GM19467 (cell line): ENCODE measurements around the gene MYO16.
"Not testable (repeated sequence)": the region's sequence is repeated elsewhere in the genome, so short reads cannot be mapped to it uniquely, and the experiment has no call there.

Experiments used
- ATAC-seq: cut with Tn5 transposase; IDR thresholded peaks from one replicate; pipeline ENCODE4 v1.9.1; 2021; ENCODE audit warnings: mild to moderate bottlenecking, moderate library complexity; ENCODE audit not compliant: unreplicated experiment

Gene MYO16

DNA sequence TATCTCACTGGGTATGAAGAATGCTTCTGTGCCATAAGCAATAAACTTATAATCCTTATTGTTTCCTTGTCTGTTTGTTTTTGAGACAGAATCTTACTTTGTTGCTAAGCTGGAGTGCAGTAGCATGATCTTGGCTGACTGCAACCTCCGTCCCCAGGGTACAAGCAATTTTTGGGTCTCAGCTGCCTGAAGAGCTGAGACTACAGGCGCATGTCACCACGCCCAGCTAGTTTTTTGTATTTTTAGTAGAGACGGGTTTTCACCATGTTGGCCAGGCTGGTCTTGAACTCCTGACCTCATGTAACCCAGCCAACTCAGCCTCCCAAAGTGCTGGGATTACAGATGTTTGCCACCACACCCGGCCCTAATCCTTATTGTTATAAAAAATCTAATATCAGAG is 112.5 kb downstream of the MYO16 start:
- no peak for ATAC-seq

DNA sequence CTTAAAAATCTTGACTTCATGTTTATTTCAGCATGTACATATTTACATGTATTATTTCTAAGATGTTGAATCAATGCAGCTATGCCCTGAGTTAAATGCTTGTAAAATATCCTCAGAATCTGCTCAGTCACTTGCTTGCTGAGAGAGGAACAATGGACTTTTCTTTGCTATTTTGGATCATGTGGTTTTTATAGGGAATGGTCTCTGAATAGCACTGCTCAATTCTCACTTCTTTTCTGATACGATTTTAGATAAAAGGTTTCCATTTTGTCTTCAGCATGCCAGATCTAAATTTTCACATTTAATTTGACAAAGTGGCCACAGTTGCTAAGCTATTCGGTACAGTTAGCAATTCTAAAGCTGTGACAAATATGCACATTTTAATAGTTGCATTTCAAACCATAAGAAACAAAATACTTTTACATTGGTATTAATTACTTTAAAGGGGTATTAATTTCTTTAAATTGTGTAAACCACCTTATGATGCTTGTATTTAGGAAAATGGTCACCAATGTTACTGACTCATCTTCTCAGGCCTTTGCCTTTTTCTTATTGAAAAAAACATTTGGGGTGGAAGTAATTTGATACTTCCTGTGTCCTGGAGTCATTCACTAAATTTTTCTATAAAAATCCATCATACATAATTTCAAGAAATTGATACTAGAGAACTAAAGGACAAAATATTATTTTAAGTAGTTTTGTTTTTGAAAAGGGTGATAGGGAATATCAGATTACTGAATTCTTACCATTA is 113.5 kb downstream of the MYO16 start:
- no peak for ATAC-seq

DNA sequence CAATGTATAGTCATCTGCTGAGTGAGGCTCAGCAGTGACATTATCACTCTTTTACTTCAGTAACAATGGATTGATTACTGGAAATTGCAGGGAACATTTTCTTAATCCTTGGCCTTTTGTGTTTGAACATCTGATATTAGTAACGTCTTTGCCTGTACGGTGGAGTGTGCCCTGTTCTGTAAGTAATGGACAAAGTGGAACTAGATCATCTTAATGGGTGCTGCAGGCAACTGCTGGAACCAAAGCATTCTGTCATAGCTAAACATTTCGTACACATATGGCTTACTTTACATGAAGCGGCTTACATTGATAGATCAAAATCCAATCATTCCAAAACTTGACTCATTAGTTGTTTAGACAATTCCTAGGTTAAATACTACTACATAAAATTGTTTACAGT is 114.1 kb downstream of the MYO16 start:
- no peak for ATAC-seq

DNA sequence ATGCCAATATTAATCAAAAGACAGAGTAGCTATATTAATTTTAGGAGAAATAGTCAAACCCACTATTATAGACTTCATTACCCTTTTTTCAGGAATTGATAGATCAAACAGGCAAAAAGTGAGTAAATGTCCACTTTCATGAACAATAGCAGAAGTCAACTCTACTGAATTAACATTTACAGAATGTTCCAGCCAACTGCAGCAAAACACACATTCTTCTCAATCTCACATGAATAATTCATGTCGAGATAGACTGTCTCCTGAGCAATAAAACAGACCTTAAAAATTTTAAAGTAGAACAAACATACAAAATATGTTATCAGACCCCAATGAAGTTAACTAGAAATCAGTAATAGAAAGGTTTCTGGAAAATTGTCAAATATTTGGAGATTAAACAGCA is 118.4 kb downstream of the MYO16 start:
- ATAC-seq = no peak

DNA sequence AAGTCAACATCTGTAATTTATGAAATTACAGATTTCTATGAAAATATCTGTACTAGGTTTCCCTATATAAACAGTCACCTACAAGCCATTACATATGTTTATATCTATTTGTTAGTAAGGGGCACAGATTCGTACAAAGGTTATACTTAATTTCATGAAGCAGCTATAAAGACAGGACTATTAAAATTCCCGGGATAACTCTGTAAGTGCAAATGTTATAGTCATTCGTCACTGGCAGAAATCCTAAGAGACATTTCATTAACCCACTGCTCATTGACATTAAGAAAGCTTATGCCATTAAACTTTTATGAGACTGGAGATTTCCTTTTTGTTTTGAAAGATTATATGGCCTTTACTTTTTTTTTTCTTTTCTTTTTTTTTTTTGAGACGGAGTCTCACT is 122.9 kb downstream of the MYO16 start:
- ATAC-seq = no peak

DNA sequence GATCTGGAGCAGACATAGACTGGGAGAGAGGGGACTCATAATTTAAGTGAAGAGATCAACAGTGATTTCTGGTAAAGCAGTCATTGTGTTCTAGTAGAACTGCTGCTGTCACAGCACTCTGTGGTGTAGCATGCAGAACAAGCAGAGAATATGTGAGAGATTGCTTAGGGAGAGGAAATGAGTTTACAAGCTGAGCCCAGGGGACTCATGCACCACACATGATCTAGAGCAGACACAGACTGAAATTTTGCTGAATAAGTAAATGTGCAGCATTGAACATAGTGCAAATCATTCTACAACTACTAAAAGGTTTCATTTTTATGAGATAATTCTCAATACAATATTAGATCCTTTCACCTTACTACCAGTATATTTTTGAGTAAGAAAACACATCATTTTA is 125.7 kb downstream of the MYO16 start:
- ATAC-seq = no peak

DNA sequence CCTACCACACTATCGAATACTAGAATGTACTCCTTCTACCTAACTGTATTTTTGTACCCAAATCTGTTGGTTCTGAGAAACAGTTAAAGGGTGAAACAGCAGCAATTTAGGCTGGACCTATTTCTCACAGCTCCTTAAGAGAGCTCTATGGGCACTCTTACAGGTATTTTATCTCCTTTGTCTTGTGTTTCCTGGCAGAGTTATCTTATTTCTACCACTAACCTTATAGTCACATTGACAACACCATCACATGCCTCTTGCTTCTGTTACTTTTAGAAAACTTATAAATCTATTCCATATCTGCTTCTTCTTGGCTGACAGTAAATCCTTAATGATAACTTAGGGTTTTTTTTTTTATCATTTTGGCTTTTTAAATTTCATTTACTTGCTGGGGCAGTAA is 130.7 kb downstream of the MYO16 start:
- no peak for ATAC-seq

DNA sequence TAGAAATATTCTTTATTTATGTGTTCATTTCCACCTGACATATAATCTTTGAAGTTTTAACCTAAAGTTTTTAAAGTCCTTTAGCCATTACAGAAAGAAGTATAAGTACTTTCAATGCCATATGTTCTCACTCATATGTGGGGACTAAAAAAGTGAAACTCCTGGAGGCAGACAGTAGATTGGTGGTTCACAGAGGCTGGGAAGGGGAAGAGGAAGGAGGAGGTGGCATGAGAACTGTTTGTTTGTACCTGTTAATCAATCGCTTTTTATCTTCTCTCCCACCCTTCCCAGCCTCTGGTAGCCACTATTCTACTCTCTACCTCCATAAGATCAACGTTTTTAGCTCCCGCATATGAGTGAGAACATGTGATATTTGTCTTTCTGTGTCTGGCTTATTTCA is 131.1 kb downstream of the MYO16 start:
- ATAC-seq = no peak

DNA sequence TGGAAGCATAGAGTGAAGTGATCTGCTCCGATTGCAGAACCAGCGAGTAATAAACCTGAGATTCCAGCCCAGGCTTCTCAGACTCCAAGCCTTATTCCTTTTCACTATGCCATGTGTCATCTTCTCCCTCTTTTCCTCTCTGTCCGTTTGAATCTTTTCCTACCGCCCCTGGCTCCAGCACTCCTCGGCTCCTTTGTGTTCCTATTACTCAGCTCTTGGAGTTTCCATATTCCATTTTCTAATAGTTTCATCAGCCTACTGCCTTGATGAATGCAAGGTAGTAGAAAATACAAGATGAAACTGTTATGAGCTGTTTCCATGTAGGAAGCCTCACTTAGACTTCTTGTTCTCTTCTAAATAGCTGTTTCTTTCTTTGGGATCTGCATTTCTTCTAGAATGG is 138.6 kb downstream of the MYO16 start:
- no peak for ATAC-seq

DNA sequence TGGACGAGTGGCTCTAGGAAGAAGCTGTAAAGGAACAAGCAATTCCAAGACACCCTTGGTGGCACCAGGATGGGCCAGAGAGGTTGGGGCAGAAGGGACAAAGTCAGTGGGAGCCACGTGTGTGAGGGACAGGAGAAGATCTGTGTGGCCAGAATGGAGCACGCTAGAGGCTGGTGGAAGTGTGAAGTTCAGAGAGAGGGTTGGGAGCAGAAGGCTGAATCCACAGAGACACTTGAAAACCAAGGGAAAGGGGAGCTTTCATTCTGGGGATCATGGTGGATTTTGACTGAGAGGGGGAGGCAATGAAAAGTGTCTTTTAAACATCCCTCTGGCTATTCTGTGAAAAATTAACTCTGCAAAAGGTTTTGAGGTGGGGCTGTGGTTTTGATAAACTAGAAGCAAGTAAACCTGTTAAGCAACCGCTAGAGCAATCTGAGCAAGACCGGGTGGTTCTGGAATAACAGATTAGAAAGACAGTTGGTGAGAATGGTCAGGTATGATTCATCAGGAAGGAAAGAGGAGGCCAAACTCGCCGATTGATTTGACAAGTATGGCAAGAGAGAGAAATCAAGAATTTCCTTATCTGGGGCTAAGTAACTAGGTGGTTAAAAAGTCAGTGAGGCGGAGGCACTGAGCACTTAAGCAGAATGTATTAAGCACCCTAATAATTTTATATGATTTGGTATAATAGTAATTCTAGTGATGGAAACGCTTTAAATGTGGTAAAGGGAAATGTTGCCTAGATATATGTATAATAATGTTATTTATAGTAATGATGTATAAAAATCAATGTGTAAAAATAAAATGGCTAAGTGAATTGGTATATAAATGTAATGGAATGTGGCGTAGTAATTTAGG is 140.0 kb downstream of the MYO16 start:
- no peak for ATAC-seq

DNA sequence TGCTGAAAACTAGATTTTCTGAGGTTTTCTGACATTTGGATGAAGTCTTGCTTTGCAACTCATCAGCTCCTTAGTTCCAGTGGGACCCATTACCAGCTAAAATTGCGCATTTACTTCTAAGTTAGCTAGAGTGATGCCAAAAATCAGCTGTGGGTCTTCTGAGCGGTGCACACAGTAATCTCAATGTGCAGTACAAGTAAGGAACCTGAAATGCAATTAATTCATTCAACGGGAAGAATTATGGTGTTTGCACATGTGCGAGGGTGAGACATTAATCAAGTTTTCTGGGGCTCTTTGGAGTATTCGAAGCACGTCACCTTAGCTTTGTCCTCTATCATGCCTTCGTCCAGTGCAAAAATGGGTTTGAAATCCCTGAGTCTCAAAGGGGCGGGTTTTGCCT is 146.2 kb downstream of the MYO16 start:
- ATAC-seq = no peak

DNA sequence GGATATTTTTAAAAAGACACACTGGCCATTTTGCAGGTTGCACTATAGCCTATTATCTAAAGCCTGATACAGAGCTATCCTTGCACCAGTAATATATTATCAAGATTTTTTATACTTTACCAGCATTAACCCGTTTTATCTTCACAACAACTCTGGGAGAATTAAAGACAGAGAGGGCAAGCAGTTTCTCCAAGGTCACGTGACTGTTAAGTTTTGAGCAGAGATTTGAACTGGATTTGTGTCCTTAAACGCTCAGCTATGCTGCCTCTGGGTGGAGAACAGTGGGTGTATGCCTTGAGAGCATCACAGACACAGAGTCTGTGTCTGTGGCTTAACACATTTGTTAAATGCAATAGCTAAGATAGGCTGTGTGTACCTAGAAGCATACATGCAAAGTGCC is 147.2 kb downstream of the MYO16 start:
- no peak for ATAC-seq

DNA sequence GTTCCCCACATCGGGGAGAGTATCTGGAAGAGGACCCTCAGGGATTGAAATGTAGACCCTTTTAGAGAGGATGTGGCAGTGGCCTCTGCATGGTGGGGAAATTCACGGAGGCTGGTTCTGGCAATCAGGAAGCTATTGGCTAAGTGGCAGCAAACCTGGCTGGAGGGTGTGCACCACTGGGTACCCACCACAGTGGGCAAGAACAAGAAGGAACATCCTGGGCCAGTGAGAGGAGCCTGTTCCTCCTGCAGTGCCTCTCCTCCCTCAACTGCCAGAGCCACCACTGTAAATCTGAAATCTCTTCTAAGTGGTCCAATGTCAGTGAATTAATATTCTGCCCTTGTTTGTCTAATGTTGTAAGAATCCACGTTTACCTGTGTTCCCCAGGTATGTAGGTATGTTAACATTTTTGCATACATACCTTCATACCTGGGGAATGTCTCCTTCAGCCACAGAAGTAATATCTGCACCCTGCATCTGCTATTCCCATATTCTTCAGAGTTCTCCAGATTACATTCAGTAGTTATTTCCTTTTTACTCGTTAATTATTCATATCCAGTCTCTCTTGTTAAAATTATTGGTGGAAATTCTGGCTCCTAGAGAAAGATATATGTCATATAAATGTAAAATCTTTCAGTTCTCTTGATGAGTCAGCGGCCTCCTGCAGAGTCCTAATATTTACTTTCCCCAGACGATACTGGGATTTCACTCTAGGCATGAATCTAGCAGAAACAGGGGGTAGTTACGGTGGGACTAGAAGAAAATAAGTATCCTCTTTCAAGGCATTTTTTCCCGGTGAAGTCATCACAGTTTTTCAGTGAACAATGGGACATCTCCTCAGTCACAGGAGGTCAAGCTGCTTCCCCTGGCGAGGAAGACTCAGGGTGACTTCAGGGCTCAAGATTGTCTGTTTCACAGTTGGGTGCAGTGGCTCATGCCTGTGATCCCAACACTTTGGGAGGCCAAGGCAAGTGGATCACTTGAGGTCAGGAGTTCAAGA is 148.3 kb downstream of the MYO16 start:
- no peak for ATAC-seq

DNA sequence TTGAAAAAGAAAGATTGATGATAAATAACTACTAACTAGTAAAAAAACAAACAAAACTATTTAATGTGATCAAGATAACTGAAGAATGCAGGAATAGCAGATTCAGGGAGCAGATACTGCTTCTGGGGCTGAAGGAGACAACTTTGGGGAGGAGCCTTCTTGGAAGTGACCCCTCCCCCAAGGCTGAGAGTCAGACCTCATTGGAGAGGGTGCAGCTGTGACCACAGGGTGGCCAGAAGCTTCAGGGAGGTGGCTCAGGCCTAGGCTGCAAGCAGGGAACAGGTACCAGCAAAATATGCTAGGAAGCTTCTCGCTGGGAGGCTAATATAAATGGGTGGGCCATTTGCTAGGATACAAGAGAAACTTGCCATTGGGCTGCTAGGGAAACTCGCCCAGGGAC is 149.9 kb downstream of the MYO16 start:
- no peak for ATAC-seq

DNA sequence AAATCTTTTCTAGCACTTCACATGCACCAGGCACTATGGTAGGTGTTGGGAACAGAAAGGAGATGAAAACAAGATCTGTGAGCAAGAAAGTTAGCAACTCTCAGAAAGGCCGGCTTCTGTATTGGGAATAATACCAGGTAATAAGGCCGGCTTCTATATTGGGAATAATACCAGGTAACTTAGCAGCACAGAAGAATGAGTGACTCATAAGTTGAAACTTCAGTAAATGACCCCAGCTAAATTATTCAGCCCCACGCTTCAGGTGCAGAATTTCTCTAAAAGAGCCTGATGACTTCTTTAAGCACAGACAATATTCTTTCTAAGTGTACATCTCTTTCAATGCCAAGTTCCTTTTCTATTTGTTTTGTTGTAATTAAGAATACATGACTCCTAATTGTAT is 151.3 kb downstream of the MYO16 start:
- no peak for ATAC-seq

DNA sequence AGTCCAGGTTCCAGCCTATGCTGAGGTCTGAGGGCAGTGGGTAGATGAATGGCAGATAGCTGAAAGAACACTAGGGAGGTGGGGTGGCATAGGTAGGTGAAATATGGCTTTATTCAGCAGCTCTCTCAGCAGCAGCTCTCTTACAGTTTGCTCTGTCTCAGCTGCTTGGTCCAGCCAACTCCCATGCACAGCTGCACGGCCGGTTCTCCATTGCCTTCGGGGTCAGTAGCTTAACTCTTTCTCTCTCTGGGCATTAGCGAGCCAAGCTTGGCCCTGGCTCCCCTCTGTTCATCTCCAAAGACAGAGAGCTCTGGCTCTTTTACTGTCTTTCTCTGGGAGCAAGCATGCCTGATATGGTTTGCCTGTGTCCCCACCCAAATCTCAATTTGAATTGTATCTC is 151.9 kb downstream of the MYO16 start:
- ATAC-seq = no peak

DNA sequence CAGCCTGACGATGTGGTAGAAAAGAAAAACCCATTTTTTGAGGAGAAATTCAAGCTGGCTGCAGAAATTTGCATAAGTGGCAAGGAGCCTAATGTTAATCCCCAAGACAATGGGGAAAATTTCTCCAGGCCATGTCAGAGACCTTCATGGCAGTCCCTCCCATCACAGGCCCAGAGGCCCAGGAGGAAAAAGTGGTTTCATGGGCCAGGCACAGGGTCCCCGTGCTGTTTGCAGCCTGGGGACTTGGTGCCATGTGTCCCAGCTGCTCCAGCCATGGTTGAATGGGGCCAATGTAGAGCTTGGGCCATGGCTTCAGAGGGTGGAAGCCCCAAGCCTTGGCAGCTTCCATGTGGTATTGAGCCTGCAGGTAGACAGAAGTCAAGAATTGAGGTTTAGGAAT is 153.1 kb downstream of the MYO16 start:
- not testable (repeated sequence) for ATAC-seq

DNA sequence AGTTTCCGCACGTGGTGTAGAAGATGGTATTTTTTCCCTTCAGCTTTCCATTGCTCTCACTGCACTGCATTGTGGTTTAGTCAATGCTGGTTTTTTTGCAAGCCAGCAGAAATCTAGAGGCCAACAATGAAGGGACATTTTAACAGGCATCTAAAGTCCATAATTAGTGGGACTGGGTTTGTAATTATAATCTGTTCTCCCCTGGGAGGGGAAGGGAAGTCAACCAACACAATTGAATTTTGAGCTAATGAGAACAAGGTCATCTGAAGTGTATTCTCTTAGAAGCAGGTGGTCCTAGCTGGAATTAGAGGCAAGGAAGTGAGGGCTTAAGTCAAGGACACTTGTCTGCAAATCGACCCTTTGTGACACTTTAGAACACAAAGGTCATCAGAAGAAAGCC is 156.4 kb downstream of the MYO16 start:
- ATAC-seq = no peak

DNA sequence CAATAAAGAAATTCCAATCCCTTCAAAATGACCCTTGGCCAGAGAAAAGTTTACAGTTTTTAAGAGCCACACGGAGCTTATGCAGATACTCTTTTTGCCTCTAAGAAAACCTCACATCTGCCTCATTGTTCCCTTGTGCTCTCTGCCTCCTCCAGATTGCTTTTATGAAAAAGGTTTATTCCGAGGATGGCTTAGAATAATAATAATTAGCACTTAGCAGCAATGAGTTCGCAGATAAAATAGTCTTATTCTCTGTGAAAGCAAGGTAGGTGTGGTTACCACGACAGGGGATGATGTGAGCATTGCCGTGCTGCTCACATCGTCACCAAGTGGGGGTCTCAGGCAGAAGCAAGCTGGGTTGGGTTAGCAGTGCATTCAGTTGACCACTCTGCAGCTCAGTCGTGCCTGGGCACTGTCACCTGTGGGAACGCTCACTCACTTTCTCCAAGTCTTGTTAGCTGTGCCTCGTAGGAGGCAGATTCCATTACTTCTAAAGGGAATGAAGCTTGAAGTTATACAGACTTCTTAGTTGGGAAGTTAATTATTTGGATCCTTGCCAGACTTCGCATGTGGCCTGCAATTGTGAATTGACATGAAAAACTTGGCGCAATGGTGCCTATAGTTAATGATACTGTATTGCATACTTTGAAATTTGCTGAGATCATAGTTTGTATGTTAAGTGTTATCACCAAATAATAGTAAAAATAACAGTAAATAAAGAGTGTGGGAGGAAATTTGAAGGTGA is 157.2 kb downstream of the MYO16 start:
- ATAC-seq = no peak

DNA sequence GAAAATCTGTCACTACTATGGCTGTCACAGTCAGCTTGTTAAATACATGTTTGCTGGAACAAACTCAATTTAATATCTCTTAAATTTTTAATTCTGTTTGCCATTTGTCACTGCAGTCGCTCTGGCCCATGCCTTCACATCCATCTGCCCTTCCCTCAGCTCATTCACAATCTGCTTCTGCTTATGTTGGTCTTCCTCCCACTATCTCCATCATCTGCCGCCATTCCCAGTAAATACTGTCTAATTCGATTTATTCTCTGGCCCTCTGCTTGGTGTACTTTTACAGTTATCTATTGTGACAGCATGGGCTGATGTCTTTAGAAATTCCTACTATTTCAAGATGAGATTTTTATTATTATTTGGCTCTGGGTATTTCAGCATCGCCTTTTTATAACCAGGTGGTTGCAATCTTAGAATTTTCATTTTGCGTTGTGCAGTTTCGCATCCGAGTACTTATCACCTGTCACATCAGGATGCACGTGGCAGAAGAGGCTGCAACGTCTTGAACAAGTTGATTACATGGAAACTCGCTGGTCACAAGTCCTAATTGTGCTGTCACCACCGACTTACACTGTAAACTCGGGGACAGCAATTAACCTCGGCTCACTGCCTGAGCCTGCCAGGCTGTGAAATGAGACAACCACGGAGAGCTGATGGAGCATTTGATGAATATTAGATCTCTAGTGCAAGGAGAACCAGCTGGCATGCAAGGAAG is 158.4 kb downstream of the MYO16 start:
- no peak for ATAC-seq
